GM13977 (cell line): Measurements from ENCODE around the gene ANO5.

Experiments
- DNase-seq: peaks from one replicate; pipeline ENCODE4 v3.0.0; 2012; ENCODE audit warnings: low spot score
- CTCF ChIP-seq: IDR thresholded peaks from 2 replicates; pipeline ENCODE4 v1.5.1; 2012; ENCODE audit warnings: mild to moderate bottlenecking, control low read depth; ENCODE audit not compliant: insufficient read depth; ENCODE audit errors: extremely low read depth, missing control alignments
- in situ Hi-C: fragments of 300-500 bp; cut with MboI; formaldehyde crosslinking; loops from one replicate; pipeline ENCODE4 v1.12.0; 2022; ENCODE audit warnings: low sequenced_read_pairs, low pct_unique_long_range_greater_than_20kb, mixed read lengths, inconsistent platforms; ENCODE audit not compliant: unreplicated experiment

The ANO5 gene

GRCh38 chr11:22192642-22193347, at the start of gene ANO5:
TSS of gene ANO5 (plus strand) at chr11:22193085. CDS start at chr11:22193493, 408 bp downstream.
- no peak for TF ChIP-seq CTCF
- DNase-seq, result peak; percentile 56
- in situ Hi-C loops, result no loop called here

GRCh38 chr11:22151649-22152197, 41.2 kb upstream of the ANO5 start:
- TF ChIP-seq CTCF, result no peak
- DNase-seq, result no peak
- in situ Hi-C loops, result no loop called here

GRCh38 chr11:22157531-22157930, 35.4 kb upstream of the ANO5 start:
- DNase-seq, result no peak
- TF ChIP-seq CTCF, result no peak
- in situ Hi-C loops, result no loop called here

- in situ Hi-C loops, result loop anchor here (10.0 kb wide), 1 partner anchor 143 kb away; no protein-coding TSS in a partner anchor
- DNase-seq, result no peak
- no peak for TF ChIP-seq CTCF
These were observed 31.4 kb upstream of the ANO5 start for GRCh38 chr11:22161489-22161888.

GRCh38 chr11:22162756-22163155, 30.1 kb upstream of the ANO5 start:
- TF ChIP-seq CTCF, result no peak
- no peak for DNase-seq
- in situ Hi-C loops, result loop anchor here (10.0 kb wide), 1 partner anchor 142 kb away; no protein-coding TSS in a partner anchor

- no peak for TF ChIP-seq CTCF
- DNase-seq, result no peak
- in situ Hi-C loops, result loop anchor here (10.0 kb wide), 1 partner anchor 141 kb away; no protein-coding TSS in a partner anchor
These were observed 29.5 kb upstream of the ANO5 start for GRCh38 chr11:22163394-22163797.
